GM23248 (cell line): ENCODE measurements around the gene SCRN3.

Experiments used
- EZH2 ChIP-seq: fragments of 200-600 bp; sonication (generic); IDR thresholded peaks from 2 replicates; pipeline ENCODE4 v1.6.1; 2018; ENCODE audit warnings: antibody characterized with exemption, mild to moderate bottlenecking; ENCODE audit not compliant: insufficient read depth, poor library complexity, severe bottlenecking
- EZH2phosphoT487 ChIP-seq: fragments of 200-600 bp; sonication (generic); IDR thresholded peaks from 2 replicates; pipeline ENCODE4 v1.6.1; 2018; ENCODE audit warnings: antibody characterized with exemption, moderate library complexity, mild to moderate bottlenecking, low read depth; ENCODE audit not compliant: insufficient read depth

DNA sequence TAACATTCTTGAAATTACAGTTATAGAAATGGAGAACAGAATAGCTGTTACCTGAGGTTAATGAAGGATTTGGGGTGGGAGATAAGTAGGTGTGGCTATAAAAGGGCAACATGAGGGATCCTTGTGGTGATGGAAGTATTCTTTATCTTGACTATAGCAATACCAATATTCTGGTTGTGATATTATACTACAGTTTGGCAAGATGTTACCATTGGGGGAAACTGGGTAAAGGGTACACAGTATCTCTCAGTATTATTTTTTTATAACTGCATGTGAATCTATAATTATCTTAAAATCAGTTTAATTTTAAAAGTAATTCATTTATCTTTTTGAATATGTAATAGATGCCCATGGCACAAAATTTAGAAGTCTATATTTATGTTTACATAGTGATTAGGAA, 8.1 kb downstream of the SCRN3 start:
- TF ChIP-seq EZH2phosphoT487, result no peak
- no peak for TF ChIP-seq EZH2
